ENCODE results near the gene RBP7. TPM values are rescaled to one million over a fixed set of nuclear protein-coding genes. Genes with fewer than 3 reads are reported as not detected.

Gene RBP7
- total RNA-seq, 1 donor from 2014 or later = 0.77 TPM

- DNase-seq (ENCODE audit: low read depth in 2 of 2) = peak; percentile 74 to 75
These were observed 67.7 kb downstream of the RBP7 start for GRCh38 chr1:10064416-10065343.

- peak; percentile 29 to 69 for DNase-seq (ENCODE audit: low read depth in 2 of 2)
These were observed 68.3 kb downstream of the RBP7 start for GRCh38 chr1:10065344-10065685.

Other genes with a start within 250 kb of the RBP7 start
- 43.8 and 61.8 TPM in 2 replicates for gene CLSTN1, start 173.3 kb upstream of the RBP7 start, total RNA-seq
- 33.0 and 46.5 TPM in 2 replicates for gene CTNNBIP1, start 87.0 kb upstream of the RBP7 start, total RNA-seq
- 13.9 and 16.6 TPM in 2 replicates for gene LZIC, start 53.8 kb upstream of the RBP7 start, total RNA-seq
- 12.4 and 15.4 TPM in 2 replicates for gene NMNAT1, start 53.8 kb upstream of the RBP7 start, total RNA-seq
- 16.4 and 20.7 TPM in 2 replicates for gene UBE4B, start 35.7 kb downstream of the RBP7 start, total RNA-seq
- gene KIF1B, start 213.3 kb downstream of the RBP7 start, total RNA-seq = 23.0 and 32.2 TPM in 2 replicates

Data from dermis microvascular lymphatic vessel endothelial cell (primary cell).